SIG-M5 treated with dmso at 0.1 percent for 504 hours (cell line): ENCODE results near the gene IGHMBP2.
"Not testable (repeated sequence)": the region's sequence is repeated elsewhere in the genome, so short reads cannot be mapped to it uniquely, and the experiment has no call there.

Source experiments
- DNase-seq: peaks from one replicate; lab custom pipeline; 2025; ENCODE audit not compliant: unreplicated experiment; lab: John Stamatoyannopoulos, UW

The IGHMBP2 gene

GRCh38 chr11:68961245-68961644 lies 57.6 kb downstream of the IGHMBP2 start:
- DNase-seq = no peak

DNA sequence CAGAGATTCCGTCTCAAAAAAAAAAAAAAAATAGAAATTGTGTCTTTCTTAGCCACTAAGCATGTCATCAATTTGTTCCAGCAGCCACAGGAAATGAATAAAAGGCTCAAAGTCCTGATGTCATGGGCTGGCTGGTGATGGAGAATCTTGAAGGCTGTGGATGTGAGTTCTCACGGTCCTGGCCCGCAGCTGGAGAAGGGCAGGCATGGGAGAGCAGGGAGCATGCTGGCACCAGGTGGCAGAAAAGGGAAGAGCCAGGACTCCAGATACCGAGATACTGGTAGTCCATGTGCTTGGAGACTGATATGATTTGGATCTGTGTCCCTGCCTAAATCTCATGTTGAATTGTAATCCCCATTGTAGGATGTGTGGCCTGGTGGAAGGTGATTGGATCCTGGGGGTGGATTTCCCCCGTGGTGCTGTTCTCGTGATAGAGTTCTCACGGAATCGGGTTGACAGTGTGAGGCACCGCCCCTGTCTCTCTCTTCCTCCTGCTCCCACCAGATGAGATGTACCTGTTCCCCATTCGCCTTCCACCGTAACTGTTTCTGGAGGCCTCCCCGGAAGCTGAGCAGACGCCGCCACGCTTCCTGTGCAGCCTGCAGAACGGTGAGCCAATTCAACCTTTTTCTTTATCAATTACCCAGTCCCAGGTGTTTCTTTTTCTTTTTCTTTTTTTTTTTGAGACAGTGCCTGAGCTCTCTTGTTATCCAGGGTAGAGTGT lies 59.0 kb downstream of the IGHMBP2 start:
- DNase-seq = no peak

- DNase-seq = no peak
Observed at GRCh38 chr11:68963779-68964178, 60.1 kb downstream of the IGHMBP2 start.

GRCh38 chr11:68965901-68966853 lies 62.5 kb downstream of the IGHMBP2 start:
- no peak for DNase-seq

DNA sequence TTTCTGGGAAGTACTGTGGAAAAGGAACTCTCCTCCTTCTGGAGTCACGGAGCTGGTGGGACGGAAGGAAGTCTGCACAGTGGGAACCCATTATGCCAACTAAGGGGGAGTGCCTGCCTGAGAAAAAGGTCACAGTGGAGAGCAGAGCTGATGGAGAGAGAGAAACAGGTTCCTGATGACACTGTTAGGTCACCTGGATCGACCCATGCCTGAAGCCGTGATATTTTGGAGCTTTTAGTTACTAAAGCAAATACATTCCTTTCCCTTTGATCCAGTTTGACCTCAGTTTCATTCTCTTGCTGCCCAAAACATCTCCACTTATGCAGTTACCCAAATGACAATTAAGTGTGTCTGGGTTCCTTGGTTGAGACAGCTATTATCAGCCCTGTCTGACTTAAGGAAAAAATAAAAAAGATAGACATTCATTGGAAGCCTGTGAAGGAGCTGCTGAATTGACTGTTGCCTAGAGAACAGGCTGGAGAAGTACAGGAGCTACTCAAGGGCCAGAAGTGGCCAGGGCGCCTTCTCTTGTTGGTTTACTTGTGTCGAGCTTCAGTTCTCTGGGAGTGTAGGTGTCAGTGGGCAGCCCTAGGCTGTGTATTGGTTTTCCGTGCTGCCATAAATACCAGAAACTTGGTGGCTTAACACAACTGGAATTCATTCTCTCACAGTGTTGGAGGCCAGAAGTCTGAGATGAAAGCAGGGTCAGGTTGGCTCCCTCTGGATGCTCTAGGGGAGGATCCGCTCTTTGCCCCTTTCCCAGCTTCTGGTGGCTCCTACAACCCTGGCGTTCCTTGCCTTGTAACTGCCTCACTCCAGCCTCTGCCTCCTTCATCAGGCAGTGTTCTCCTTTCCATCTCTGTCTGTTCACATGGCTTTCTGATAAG lies 63.4 kb downstream of the IGHMBP2 start:
- no peak for DNase-seq

DNA sequence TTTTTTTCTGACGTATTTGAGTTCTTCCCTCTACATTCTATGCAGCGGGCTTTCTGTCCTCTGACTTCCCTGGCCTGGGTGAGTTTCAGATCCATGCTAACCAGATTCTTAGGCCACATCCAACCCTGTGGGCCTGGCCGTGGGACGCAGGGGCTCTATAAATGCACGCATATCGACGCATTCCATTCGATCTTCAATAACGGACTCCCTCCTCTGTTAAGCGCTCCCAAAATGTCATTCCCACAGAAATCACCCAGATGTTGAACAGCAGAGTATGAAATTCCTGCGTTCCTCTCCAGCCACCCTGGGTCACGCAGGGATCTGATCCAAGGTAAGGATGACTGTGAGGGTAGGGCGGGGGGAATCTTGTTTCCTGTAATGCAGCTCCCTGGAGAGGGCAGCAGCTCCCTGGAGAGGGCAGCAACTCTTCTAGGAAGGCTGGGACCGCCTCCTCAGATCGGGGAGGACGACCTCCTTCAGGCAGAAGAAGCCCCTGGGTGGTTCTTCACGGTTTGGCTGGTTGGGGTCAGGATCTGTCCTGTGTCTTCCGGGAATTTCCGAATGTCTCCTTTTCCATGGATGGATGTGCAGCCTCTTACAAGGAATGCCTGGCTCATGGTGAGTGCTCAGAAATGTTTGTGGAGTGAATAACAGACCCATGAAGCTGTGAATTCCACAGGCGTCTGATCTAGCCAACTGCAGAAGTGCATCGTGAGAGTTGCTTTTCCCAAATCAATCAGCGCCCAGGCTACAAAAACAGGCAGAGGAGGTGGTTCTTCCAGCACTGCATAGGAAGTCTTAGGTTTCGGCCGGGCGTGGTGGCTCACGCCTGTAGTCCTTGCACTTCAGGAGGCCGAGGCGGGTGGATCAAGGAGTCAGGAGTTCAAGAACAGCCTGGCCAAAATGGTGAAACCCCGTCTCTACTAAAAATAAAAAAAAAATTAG lies 64.9 kb downstream of the IGHMBP2 start:
- no peak for DNase-seq

- no peak for DNase-seq
Observed at GRCh38 chr11:68969386-68969785, 65.7 kb downstream of the IGHMBP2 start.

DNA sequence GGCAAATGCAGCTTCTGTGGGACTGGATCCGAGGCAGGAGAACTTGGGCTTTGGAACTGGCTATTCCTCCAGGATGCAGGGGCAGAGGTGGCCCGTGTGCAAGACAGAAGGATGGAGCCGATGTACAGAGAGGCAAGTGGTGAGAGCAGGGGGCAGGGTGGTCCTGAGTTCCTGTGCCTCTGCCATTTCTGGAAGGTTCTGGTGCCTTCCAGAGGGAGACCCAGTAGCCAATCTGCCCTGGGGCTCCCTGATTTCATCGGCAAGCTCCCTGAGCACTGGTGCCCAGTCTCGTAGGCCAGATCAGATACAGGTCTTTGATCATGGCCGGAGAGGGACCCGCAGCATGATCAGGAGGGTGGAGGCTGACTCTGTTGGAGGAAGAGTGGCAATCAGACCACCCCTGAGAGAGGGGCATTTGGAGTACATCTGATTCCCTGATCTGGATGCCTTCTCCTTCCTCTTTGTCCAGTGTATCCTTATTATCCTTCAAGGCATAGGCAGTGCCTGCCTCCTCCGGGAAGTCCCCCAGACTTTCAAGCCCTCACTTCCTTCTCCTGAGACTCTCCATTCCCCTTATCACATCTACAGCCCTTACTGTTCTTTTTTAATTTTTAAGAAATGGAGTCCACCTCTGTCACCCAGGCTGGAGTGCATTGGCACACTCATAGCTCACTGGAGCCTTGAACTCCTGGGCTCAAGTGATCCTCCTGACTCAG lies 67.4 kb downstream of the IGHMBP2 start:
- no peak for DNase-seq

DNA sequence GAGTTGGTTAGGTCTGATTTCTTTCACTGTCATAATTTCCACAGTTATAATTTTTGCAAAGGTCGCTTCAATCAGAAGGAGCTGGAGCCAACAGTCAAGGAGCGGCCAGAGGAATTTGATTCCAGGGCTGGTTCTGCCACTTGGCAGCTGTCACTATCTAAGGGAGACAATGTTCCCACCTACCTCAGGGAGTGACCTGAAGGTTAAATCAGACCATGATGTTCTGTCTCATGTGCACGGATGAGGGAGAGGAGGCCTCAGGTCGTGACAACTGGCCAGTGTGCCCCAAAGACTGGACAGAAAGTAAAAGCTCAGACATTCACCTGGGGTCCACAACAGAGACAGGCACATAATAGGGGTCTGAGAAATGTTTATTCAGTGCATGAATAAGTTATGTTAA lies 69.5 kb downstream of the IGHMBP2 start:
- DNase-seq = no peak

DNA sequence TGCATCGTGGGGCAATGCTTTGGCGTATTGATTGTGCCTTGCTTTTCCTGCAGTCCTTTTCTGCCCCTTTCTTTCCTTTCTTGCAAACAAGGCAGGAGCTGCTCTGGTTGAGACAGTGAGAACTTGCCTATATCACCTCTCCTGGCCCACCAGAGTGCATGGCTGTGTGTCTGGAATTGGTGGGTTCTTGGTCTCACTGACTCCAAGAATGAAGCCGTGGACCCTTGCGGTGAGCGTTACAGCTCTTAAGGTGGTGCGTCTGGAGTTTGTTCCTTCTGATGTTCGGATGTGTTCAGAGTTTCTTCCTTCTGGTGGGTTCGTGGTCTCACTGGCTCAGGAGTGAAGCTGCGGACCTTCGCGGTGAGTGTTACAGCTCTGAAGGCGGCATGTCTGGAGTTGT lies 70.0 kb downstream of the IGHMBP2 start:
- DNase-seq = not testable (repeated sequence)

- DNase-seq = no peak
Observed at GRCh38 chr11:68974421-68975194, 70.9 kb downstream of the IGHMBP2 start.

DNA sequence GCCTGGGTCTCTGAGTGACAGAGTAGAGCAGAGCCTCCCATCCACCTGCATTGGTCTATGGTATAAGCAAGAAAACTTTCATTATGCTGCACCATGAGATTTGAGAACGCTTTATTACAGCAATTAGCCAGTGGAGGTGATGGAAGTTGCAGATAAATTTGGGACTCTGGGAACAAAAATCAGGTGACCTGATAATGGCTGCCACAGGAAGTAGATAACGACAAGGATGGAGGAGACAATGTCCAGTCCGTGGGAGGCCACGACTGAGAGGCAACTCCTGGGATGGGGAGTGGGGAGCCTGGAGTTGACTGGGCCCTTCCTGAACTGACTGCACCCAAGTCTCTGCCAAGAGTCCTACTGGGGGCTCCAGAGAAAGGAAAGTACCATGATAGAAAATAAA lies 72.4 kb downstream of the IGHMBP2 start:
- no peak for DNase-seq

GRCh38 chr11:68976563-68976962 lies 72.9 kb downstream of the IGHMBP2 start:
- no peak for DNase-seq

DNA sequence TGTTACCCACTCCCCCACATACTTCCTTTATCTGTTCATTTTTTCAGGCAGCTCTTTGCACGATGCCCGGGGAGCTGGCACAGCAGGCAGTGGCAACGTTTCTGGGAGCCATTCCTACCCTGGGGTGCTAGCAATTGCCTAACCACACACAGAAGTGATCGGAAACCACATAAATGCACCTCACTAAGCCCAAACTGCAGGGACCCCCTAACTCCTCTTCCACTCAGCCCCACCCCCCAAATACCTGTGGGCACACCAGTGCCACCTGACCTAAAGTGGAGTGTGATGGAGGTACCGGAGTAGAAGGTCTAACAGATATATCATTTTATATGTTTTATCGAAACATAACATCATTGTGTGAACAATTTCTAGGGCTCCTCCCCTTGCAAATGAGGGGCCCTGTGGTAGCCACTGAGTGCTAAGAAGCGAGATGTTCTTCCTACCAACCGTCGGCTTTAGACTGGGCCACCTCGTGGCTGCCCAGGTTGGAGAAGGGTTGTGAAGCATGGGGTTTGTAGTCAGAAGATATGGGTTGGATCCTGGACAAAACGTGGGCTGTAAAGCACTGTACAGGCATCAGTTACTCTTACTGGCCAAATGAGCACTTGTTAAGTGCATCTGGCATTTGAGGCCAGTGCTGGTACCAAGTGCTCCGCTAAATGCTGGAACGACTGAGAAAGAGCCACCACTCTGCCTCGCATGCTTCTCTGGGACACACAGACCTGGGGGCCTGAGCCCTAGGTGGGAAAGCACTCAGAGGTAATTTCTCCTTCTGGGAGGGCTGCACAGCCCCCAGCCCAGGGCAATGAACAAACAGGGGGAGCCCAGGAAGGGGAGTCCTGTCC lies 74.3 kb downstream of the IGHMBP2 start:
- DNase-seq = no peak

DNA sequence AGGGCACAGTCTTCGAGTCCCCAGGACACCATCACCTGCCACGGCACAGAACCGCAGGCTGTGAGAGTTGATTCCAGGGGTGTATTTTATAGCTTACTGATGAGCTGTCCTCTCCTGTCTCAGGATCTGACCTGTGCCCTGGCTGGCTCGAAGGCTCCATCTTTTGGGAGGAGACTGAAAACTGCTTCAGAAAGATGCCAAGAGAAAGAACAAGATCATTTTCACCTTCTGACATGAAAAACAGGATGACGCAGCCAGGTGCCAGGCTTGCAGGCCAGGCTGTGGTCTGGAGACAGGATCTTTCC lies 74.9 kb downstream of the IGHMBP2 start:
- DNase-seq = no peak

DNA sequence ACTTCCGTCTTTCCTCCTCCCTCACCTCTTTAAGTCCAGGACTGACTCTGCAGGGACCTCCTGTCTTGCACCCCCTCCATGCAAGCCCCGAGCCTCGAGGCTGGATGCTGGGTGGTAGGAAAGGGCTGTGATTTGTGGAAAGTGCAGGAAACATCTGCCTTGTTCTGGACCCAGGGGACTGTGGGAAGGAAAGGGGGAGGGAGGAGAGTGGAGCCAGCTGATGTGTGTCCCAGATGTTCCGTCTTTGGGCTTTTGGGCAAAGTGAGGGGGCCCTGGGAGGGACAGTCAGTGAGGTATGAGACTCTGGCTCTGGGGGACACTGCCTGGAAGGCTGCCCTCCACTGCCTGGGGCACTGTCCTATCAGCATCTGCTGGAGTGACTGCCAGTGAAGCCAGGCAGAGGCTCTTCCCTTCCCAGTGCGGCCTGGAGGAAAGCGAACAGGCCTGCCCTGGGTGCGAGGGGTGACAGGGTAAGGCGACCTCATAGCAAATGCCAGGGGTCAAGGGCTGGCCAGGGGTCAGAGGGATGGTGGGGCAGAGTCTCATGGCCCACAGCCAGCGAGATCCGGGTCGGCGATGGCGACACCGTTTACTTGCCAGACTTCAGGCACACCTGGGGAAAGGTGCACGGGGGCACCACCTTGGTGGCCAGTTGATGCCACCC lies 75.4 kb downstream of the IGHMBP2 start:
- no peak for DNase-seq

- no peak for DNase-seq
Observed at GRCh38 chr11:68979931-68980775, 76.5 kb downstream of the IGHMBP2 start.
